Type B pancreatic cell (in vitro differentiated cells): ENCODE measurements around the gene REX1BD. TPM values are rescaled to one million over a fixed set of nuclear protein-coding genes. Genes with fewer than 3 reads are reported as not detected.

Experiments used
- DNase-seq: peaks from one replicate; pipeline ENCODE4 v3.0.0; 2021; ENCODE audit warnings: mixed read lengths; ENCODE audit not compliant: unreplicated experiment; ENCODE audit errors: extremely low spot score
- H3K27ac Mint-ChIP-seq: 2 replicates; pipeline ENCODE4 v1.8.0; 2021; ENCODE audit warnings: mild to moderate bottlenecking, mixed read lengths
- H3K27me3 Mint-ChIP-seq: 2 replicates; pipeline ENCODE4 v1.8.0; 2021; ENCODE audit warnings: mixed read lengths
- H3K36me3 Mint-ChIP-seq: 2 replicates; pipeline ENCODE4 v1.8.0; 2021; ENCODE audit warnings: mixed read lengths
- H3K4me1 Mint-ChIP-seq: one replicate; pipeline ENCODE4 v1.8.0; 2021; ENCODE audit warnings: mixed read lengths; ENCODE audit not compliant: unreplicated experiment
- H3K4me3 Mint-ChIP-seq: 2 replicates; pipeline ENCODE4 v1.8.0; 2021; ENCODE audit warnings: mild to moderate bottlenecking, mixed read lengths
- H3K9me3 Mint-ChIP-seq: 2 replicates; pipeline ENCODE4 v1.8.0; 2021; ENCODE audit warnings: mixed read lengths
- CTCF ChIP-seq: fragments of 200-600 bp; sonication (generic); conservative IDR thresholded peaks from 2 replicates; pipeline ENCODE4 v1.5.0; 2021; ENCODE audit warnings: antibody characterized with exemption, mild to moderate bottlenecking
- total RNA-seq: library from RNA; stranded (reverse); gene quantifications from 2 replicates; pipeline ENCODE4 v1.2.1, GENCODE V29; 2021; ENCODE audit warnings: low replicate concordance

The REX1BD gene
- total RNA-seq, 1 donor from 2014 or later = 63.5 TPM

- peak overlapping the region; percentile 42 for H3K27ac Mint-ChIP-seq
- H3K4me1 Mint-ChIP-seq = peaks cover 21% of the 10 kb centered on the region
- H3K36me3 Mint-ChIP-seq = peaks cover 3% of the 10 kb centered on the region
- no peak overlapping the region for H3K4me3 Mint-ChIP-seq
- TF ChIP-seq CTCF = no peak
- H3K9me3 Mint-ChIP-seq = no peaks in the 10 kb centered on the region
- DNase-seq = no peak
- peaks cover 80% of the 10 kb centered on the region for H3K27me3 Mint-ChIP-seq
Measured at GRCh38 chr19:18609717-18610051, 21.1 kb downstream of the REX1BD start.

GRCh38 chr19:18610245-18610555, 21.6 kb downstream of the REX1BD start:
- Mint-ChIP-seq H3K36me3 (peaks cover 3% of the 10 kb centered on the region), H3K9me3 (no peaks in the 10 kb centered on the region), H3K4me3 (no peak overlapping the region), H3K27me3 (peaks cover 80% of the 10 kb centered on the region), H3K4me1 (peaks cover 21% of the 10 kb centered on the region), H3K27ac (no peak overlapping the region)
- no peak for DNase-seq
- TF ChIP-seq CTCF = no peak

- Mint-ChIP-seq H3K4me3 (peak overlapping the region; percentile 81), H3K27me3 (peaks cover 79% of the 10 kb centered on the region), H3K27ac (peak overlapping the region; percentile 37), H3K4me1 (peaks cover 17% of the 10 kb centered on the region), H3K36me3 (peaks cover 3% of the 10 kb centered on the region), H3K9me3 (no peaks in the 10 kb centered on the region)
- DNase-seq = no peak
- TF ChIP-seq CTCF = no peak
Measured at GRCh38 chr19:18610556-18611326, 22.1 kb downstream of the REX1BD start.

GRCh38 chr19:18611327-18612050, 22.9 kb downstream of the REX1BD start:
- no peak for DNase-seq
- peaks cover 83% of the 10 kb centered on the region for H3K27me3 Mint-ChIP-seq
- H3K36me3 Mint-ChIP-seq = peaks cover 3% of the 10 kb centered on the region
- no peaks in the 10 kb centered on the region for H3K9me3 Mint-ChIP-seq
- H3K4me1 Mint-ChIP-seq = peaks cover 17% of the 10 kb centered on the region
- TF ChIP-seq CTCF = no peak
- peak overlapping the region; percentile 81 for H3K4me3 Mint-ChIP-seq
- peak overlapping the region; percentile 37 for H3K27ac Mint-ChIP-seq

GRCh38 chr19:18612051-18612771, 23.6 kb downstream of the REX1BD start:
- peaks cover 3% of the 10 kb centered on the region for H3K36me3 Mint-ChIP-seq
- TF ChIP-seq CTCF = no peak
- peaks cover 79% of the 10 kb centered on the region for H3K27me3 Mint-ChIP-seq
- H3K9me3 Mint-ChIP-seq = no peaks in the 10 kb centered on the region
- peaks cover 17% of the 10 kb centered on the region for H3K4me1 Mint-ChIP-seq
- H3K4me3 Mint-ChIP-seq = peak overlapping the region; percentile 86
- DNase-seq = no peak
- peak overlapping the region; percentile 36 for H3K27ac Mint-ChIP-seq
